ENCODE measurements around the gene MZT2B. TPM values are rescaled to one million over a fixed set of nuclear protein-coding genes. Genes with fewer than 3 reads are reported as not detected.
A peak's percentile ranks its signal among the peaks of the same experiment; 100 is the strongest.

The MZT2B gene
- total and polyA plus RNA-seq, 2 of the 13 experiments (the other 11 are each of a cell fraction or from before 2014, with no cell fraction given) = 253 to 410 TPM

DNA sequence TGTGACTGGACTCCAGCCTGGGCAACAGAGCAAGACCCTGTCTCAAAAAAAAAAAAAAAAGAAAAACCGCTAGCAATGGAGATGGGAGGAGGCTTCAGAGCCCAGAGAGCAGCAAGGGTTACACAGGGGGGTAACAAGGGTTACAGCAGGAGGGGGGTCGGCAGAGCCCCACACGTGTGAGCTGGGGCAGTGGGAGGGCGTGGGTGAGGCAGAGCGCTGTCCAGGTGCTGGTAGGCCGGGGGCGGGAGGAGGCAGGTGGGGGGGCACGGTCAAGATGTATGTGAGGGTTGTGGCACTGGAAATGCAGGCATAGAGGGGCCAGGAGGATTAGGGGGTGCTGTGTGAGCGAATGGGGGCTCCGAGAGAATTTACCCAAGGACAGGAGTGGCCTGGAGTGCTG is 3.4 kb downstream of the MZT2B start:
- ChIA-PET POLR2A (interaction anchor here (0.7 to 2.7 kb wide), 2 partner anchors 1302 to 1304 kb away, joined by 11 to 15 read pairs; no protein-coding TSS in a partner anchor), CTCF (ENCODE audit: low intra/inter-chr PET ratio, low total read pairs) (no interaction called here)
- Histone ChIP-seq H3K9me3 (ENCODE audit: low read length) (no peaks in the 10 kb centered on the region), H3K4me3 (replicated peaks in 1 of 3; ENCODE audit: insufficient read depth in 1 of 3, low read depth in 2 of 3, low read length in 3 of 3) (no peak overlapping the region), H3K4me2 (ENCODE audit: low read depth, low read length) (no peak overlapping the region), H3K9ac (ENCODE audit: insufficient read depth, low read depth, low read length) (no peak overlapping the region), H4K20me1 (ENCODE audit: insufficient read depth, low read length) (no peaks in the 10 kb centered on the region), H3K27ac (ENCODE audit: extremely low read length, insufficient read depth, low read length) (no peak overlapping the region), H3K36me3 (replicated peaks in 1 of 2; ENCODE audit: control insufficient read depth in 1 of 2, insufficient read depth in 2 of 2, low read length in 2 of 2) (peaks cover 2 to 3% of the 10 kb centered on the region in 2 experiments; a peak in 3 of 5 replicates), H3K4me1 (ENCODE audit: insufficient read depth, low read length) (peaks cover 31% of the 10 kb centered on the region), H3K79me2 (ENCODE audit: insufficient read depth, low read length) (peaks cover 33% of the 10 kb centered on the region), H3K27me3 (ENCODE audit: control insufficient read depth in 1 of 2, insufficient read depth in 2 of 2, low read length in 2 of 2) (peaks cover 0 to 4% of the 10 kb centered on the region in 2 experiments; a peak in 2 of 5 replicates), H2AFZ (ENCODE audit: low read length) (no peak overlapping the region)
- 93% methylated on average over 10 of the region's 10 CpGs for WGBS (ENCODE audit: low lambda C conversion rate)
- no peak for DNase-seq (ENCODE audit: low spot score)
- in situ Hi-C loops (cut with HindIII; ENCODE audit: extremely low pct_ligation_motif_present, low pct_unique_long_range_greater_than_20kb) = loop anchor here (25.0 kb wide), 1 partner anchor 1302 kb away; the partner anchor contains the start of genes MZT2A and TUBA3D
- intact Hi-C loops (cut with micrococcal nuclease; ENCODE audit: unreplicated experiment) = no loop called here
- no peak for TF ChIP-seq ZNF235 (CRISPR knock-in tag; IDR thresholded peaks at IDR 0.05; ENCODE audit: borderline replicate concordance)
- no peak for TF ChIP-seq FOXA1 (IDR thresholded peaks at IDR 0.05)
- no peak for TF ChIP-seq FOXA1 (CRISPR knock-in tag; IDR thresholded peaks at IDR 0.05)
- TF ChIP-seq ELF3 (CRISPR knock-in tag; IDR thresholded peaks at IDR 0.05) = no peak
- TF ChIP-seq, protein P1, sequence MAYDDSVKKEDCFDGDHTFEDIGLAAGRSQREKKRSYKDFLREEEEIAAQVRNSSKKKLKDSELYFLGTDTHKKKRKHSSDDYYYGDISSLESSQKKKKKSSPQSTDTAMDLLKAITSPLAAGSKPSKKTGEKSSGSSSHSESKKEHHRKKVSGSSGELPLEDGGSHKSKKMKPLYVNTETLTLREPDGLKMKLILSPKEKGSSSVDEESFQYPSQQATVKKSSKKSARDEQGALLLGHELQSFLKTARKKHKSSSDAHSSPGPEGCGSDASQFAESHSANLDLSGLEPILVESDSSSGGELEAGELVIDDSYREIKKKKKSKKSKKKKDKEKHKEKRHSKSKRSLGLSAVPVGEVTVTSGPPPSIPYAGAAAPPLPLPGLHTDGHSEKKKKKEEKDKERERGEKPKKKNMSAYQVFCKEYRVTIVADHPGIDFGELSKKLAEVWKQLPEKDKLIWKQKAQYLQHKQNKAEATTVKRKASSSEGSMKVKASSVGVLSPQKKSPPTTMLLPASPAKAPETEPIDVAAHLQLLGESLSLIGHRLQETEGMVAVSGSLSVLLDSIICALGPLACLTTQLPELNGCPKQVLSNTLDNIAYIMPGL (CRISPR knock-in tag; IDR thresholded peaks at IDR 0.05; ENCODE audit: borderline replicate concordance in 1 of 2, low read depth in 1 of 2) = no peak
- no peak for FAIRE-seq
- no TSS peak for BruUV-seq (replicated peaks)
- ATAC-seq = no peak

- ChIA-PET POLR2A (interaction anchor here (0.7 to 2.7 kb wide), 2 partner anchors 1302 to 1303 kb away, joined by 11 to 15 read pairs; no protein-coding TSS in a partner anchor), CTCF (ENCODE audit: low intra/inter-chr PET ratio, low total read pairs) (no interaction called here)
- TF ChIP-seq ZFP82 (CRISPR knock-in tag; IDR thresholded peaks at IDR 0.05; ENCODE audit: borderline replicate concordance) (no peak), RBFOX2 (IDR thresholded peaks at IDR 0.05; ENCODE audit: low read depth, low read length) (peak; percentile 43; the same call in 1 of the 2 replicates), AGO2 (optimal IDR thresholded peaks at IDR 0.05; ENCODE audit: low read depth, low read length) (peak; percentile 40), ZNF12 (CRISPR knock-in tag; IDR thresholded peaks at IDR 0.05) (peak; percentile 71), AKAP8 (CRISPR knock-in tag; IDR thresholded peaks at IDR 0.05) (peak; percentile 12; the same call in 1 of the 2 replicates)
- Histone ChIP-seq H3K4me2 (ENCODE audit: low read depth, low read length) (no peak overlapping the region), H3K9ac (ENCODE audit: insufficient read depth, low read depth, low read length) (no peak overlapping the region), H2AFZ (ENCODE audit: low read length) (no peak overlapping the region), H3K27ac (ENCODE audit: extremely low read length, insufficient read depth, low read length) (no peak overlapping the region), H3K9me3 (ENCODE audit: low read length) (no peaks in the 10 kb centered on the region), H4K20me1 (ENCODE audit: insufficient read depth, low read length) (no peaks in the 10 kb centered on the region), H3K79me2 (ENCODE audit: insufficient read depth, low read length) (peaks cover 28% of the 10 kb centered on the region), H3K4me1 (ENCODE audit: insufficient read depth, low read length) (peaks cover 31% of the 10 kb centered on the region), H3K27me3 (ENCODE audit: control insufficient read depth in 1 of 2, insufficient read depth in 2 of 2, low read length in 2 of 2) (peaks cover 0 to 4% of the 10 kb centered on the region in 2 experiments; a peak in 2 of 5 replicates), H3K36me3 (replicated peaks in 1 of 2; ENCODE audit: control insufficient read depth in 1 of 2, insufficient read depth in 2 of 2, low read length in 2 of 2) (peaks cover 2 to 3% of the 10 kb centered on the region in 2 experiments; a peak in 3 of 5 replicates), H3K4me3 (replicated peaks in 1 of 3; ENCODE audit: insufficient read depth in 1 of 3, low read depth in 2 of 3, low read length in 3 of 3) (no peak overlapping the region)
- in situ Hi-C loops (cut with HindIII; ENCODE audit: extremely low pct_ligation_motif_present, low pct_unique_long_range_greater_than_20kb) = loop anchor here (25.0 kb wide), 1 partner anchor 1301 kb away; the partner anchor contains the start of genes MZT2A and TUBA3D
- no TSS peak for BruUV-seq (replicated peaks)
- intact Hi-C loops (cut with micrococcal nuclease; ENCODE audit: unreplicated experiment) = no loop called here
- no peak for FAIRE-seq
- no peak for DNase-seq (ENCODE audit: low spot score)
- 93% methylated on average over 4 of the region's 4 CpGs for WGBS (ENCODE audit: low lambda C conversion rate)
- no peak for ATAC-seq
Observed at GRCh38 chr2:130185896-130186295, 3.8 kb downstream of the MZT2B start.

Measured in HepG2 (cell line).